DOHH2 (cell line): Measurements from ENCODE around the gene LSAMP.

Experiments
- H3F3A ChIP-seq: fragments of 200-600 bp; sonication (generic), shearing (Covaris generic); 2 replicates; pipeline ENCODE4 v1.6.0; 2016; ENCODE audit warnings: antibody characterized with exemption, mild to moderate bottlenecking; ENCODE audit not compliant: control insufficient read depth, insufficient read depth
- H3K27ac ChIP-seq: fragments of 200-600 bp; sonication (generic); 2 replicates; pipeline ENCODE4 v1.5.1; 2014; ENCODE audit warnings: low read depth, mild to moderate bottlenecking, low read length, moderate library complexity
- H3K27me3 ChIP-seq: fragments of 200-600 bp; sonication (generic); 2 replicates; pipeline ENCODE4 v1.6.1; 2014; ENCODE audit warnings: mild to moderate bottlenecking, low read length, mixed read lengths; ENCODE audit not compliant: control insufficient read depth
- H3K36me3 ChIP-seq: fragments of 200-600 bp; sonication (generic); 2 replicates; pipeline ENCODE4 v1.6.1; 2014; ENCODE audit warnings: mild to moderate bottlenecking, low read length, moderate library complexity, mixed read lengths; ENCODE audit not compliant: control insufficient read depth
- H3K4me1 ChIP-seq: fragments of 200-600 bp; sonication (generic); 2 replicates; pipeline ENCODE4 v1.6.1; 2014; ENCODE audit warnings: mild to moderate bottlenecking, low read length, mixed read lengths; ENCODE audit not compliant: control insufficient read depth
- H3K4me2 ChIP-seq: fragments of 200-600 bp; sonication (generic); 2 replicates; pipeline ENCODE4 v1.6.0; 2014; ENCODE audit warnings: mild to moderate bottlenecking, low read length, moderate library complexity
- H3K4me3 ChIP-seq: fragments of 200-600 bp; sonication (generic); 2 replicates; pipeline ENCODE4 v1.5.1; 2014; ENCODE audit warnings: mild to moderate bottlenecking, low read length, mixed read lengths
- H3K79me2 ChIP-seq: fragments of 200-600 bp; sonication (generic); 2 replicates; pipeline ENCODE4 v1.6.1; 2014; ENCODE audit warnings: mild to moderate bottlenecking, low read length, mixed read lengths; ENCODE audit not compliant: control insufficient read depth
- H3K9me2 ChIP-seq: fragments of 200-600 bp; sonication (generic); replicated peaks from 2 replicates; pipeline ENCODE4 v1.6.1; 2014; ENCODE audit warnings: mild to moderate bottlenecking, low read length, mixed read lengths; ENCODE audit not compliant: control insufficient read depth
- H3K9me3 ChIP-seq: fragments of 200-600 bp; sonication (generic); 2 replicates; pipeline ENCODE4 v1.6.1; 2014; ENCODE audit warnings: antibody characterized with exemption, low read length, mixed read lengths; ENCODE audit not compliant: control insufficient read depth, insufficient read depth
- H4K20me1 ChIP-seq: fragments of 200-600 bp; sonication (generic); 2 replicates; pipeline ENCODE4 v1.6.0; 2014; ENCODE audit warnings: low read depth, mild to moderate bottlenecking, antibody characterized with exemption, low read length, moderate library complexity; ENCODE audit not compliant: control insufficient read depth, insufficient read depth
- EZH2phosphoT487 ChIP-seq: fragments of 200-600 bp; sonication (generic); IDR thresholded peaks from 2 replicates; pipeline ENCODE4 v1.6.1; 2017; ENCODE audit warnings: borderline replicate concordance, mild to moderate bottlenecking, antibody characterized with exemption, low read length, moderate library complexity, mixed read lengths
- TF ChIP-seq, protein P1 (sequence below): fragments of 200-600 bp; sonication (generic); IDR thresholded peaks from one replicate; pipeline ENCODE4 v1.5.1; 2014; ENCODE audit warnings: antibody characterized with exemption, mild to moderate bottlenecking, low read depth, low read length; ENCODE audit not compliant: poor library complexity, severe bottlenecking

LSAMP gene

DNA sequence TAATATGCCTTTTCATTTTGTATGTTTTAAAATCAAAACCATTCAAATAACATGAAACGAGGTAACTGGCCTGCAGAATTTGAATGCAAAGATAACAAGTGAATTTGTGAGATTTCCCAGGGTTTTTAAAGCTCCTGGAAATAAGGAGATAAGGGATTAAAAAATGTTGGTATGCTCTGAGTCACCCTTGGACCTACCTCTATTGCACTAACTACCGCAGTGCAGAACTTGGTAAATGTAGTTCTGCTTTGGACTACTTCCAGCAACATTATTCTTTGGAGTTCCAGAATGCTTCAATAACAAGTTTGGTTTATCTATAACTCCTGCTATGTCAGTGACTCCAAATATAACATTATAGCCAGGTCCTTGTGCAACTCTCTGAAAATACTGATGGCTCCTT lies 620.2 kb downstream of the LSAMP start:
- no peaks in the 10 kb centered on the region for H3K79me2 ChIP-seq
- H3F3A ChIP-seq: no peaks in the 10 kb centered on the region
- H3K27me3 ChIP-seq: peaks cover 3% of the 10 kb centered on the region; the same call in 1 of the 2 replicates
- H3K4me1 ChIP-seq: no peaks in the 10 kb centered on the region
- no peak overlapping the region for H3K4me3 ChIP-seq
- no peaks in the 10 kb centered on the region for H4K20me1 ChIP-seq
- no peak overlapping the region for H3K4me2 ChIP-seq
- no peak for TF ChIP-seq EZH2phosphoT487
- TF ChIP-seq, protein P1, sequence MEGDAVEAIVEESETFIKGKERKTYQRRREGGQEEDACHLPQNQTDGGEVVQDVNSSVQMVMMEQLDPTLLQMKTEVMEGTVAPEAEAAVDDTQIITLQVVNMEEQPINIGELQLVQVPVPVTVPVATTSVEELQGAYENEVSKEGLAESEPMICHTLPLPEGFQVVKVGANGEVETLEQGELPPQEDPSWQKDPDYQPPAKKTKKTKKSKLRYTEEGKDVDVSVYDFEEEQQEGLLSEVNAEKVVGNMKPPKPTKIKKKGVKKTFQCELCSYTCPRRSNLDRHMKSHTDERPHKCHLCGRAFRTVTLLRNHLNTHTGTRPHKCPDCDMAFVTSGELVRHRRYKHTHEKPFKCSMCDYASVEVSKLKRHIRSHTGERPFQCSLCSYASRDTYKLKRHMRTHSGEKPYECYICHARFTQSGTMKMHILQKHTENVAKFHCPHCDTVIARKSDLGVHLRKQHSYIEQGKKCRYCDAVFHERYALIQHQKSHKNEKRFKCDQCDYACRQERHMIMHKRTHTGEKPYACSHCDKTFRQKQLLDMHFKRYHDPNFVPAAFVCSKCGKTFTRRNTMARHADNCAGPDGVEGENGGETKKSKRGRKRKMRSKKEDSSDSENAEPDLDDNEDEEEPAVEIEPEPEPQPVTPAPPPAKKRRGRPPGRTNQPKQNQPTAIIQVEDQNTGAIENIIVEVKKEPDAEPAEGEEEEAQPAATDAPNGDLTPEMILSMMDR: no peak
- no peaks in the 10 kb centered on the region for H3K9me3 ChIP-seq
- no peak overlapping the region for H3K27ac ChIP-seq
- H3K9me2 ChIP-seq: no peaks in the 10 kb centered on the region
- no peaks in the 10 kb centered on the region for H3K36me3 ChIP-seq

- Histone ChIP-seq H3K27me3 (peaks cover 3% of the 10 kb centered on the region; the same call in 1 of the 2 replicates), H3F3A (no peaks in the 10 kb centered on the region), H3K27ac (no peak overlapping the region), H3K9me2 (no peaks in the 10 kb centered on the region), H3K79me2 (no peaks in the 10 kb centered on the region), H3K4me2 (no peak overlapping the region), H3K9me3 (no peaks in the 10 kb centered on the region), H3K4me3 (no peak overlapping the region), H3K36me3 (no peaks in the 10 kb centered on the region), H4K20me1 (no peaks in the 10 kb centered on the region), H3K4me1 (no peaks in the 10 kb centered on the region)
- no peak for TF ChIP-seq EZH2phosphoT487
- TF ChIP-seq, protein P1: no peak
Measured at GRCh38 chr3:115823083-115823482, 622.2 kb downstream of the LSAMP start.

- Histone ChIP-seq H3K4me2 (no peak overlapping the region), H4K20me1 (no peaks in the 10 kb centered on the region), H3K36me3 (no peaks in the 10 kb centered on the region), H3K27ac (no peak overlapping the region), H3K27me3 (peaks cover 3% of the 10 kb centered on the region; the same call in 1 of the 2 replicates), H3F3A (no peaks in the 10 kb centered on the region), H3K9me2 (no peaks in the 10 kb centered on the region), H3K9me3 (no peaks in the 10 kb centered on the region), H3K4me1 (no peaks in the 10 kb centered on the region), H3K79me2 (no peaks in the 10 kb centered on the region), H3K4me3 (no peak overlapping the region)
- TF ChIP-seq, protein P1: no peak
- no peak for TF ChIP-seq EZH2phosphoT487
Measured at GRCh38 chr3:115822579-115822978, 622.7 kb downstream of the LSAMP start.
